WTC11 (cell line): Measurements from ENCODE around the gene CSH1. TPM values are rescaled to one million over a fixed set of nuclear protein-coding genes. Genes with fewer than 3 reads are reported as not detected.

Source experiments
- ATAC-seq: fragments of 200-7000 bp; cut with Tn5 transposase; 2 replicates; pipeline ENCODE4 v1.10.0; 2021; ENCODE audit warnings: mild to moderate bottlenecking, moderate library complexity
- CTCF ChIA-PET: fragments of 300-600 bp; sonication (Branson Sonifier 250); formaldehyde crosslinking; loops from one replicate; lab custom pipeline; 2021; ENCODE audit warnings: antibody characterized with exemption; lab: Charles Lee
- POLR2A ChIA-PET: fragments of 350-600 bp; sonication (Branson Sonifier 250); formaldehyde crosslinking; loops from one replicate; lab custom pipeline; 2021; ENCODE audit warnings: antibody characterized with exemption; lab: Charles Lee
- DNase-seq: peaks from one replicate; pipeline ENCODE4 v3.0.0; 2021; ENCODE audit warnings: low spot score
- H3K27ac Mint-ChIP-seq: 2 replicates; pipeline ENCODE4 v1.8.0; 2021; ENCODE audit warnings: mixed read lengths
- H3K27me3 Mint-ChIP-seq: 2 replicates; pipeline ENCODE4 v1.8.0; 2021; ENCODE audit warnings: low read depth, mild to moderate bottlenecking, moderate library complexity, mixed read lengths
- H3K36me3 Mint-ChIP-seq: 2 replicates; pipeline ENCODE4 v1.8.0; 2021; ENCODE audit warnings: mixed read lengths
- H3K4me1 Mint-ChIP-seq: 2 replicates; pipeline ENCODE4 v1.8.0; 2022; ENCODE audit warnings: mixed read lengths
- H3K4me3 Mint-ChIP-seq: 2 replicates; pipeline ENCODE4 v1.8.0; 2021; ENCODE audit warnings: mild to moderate bottlenecking, moderate library complexity, mixed read lengths
- H3K9me3 Mint-ChIP-seq: 2 replicates; pipeline ENCODE4 v1.8.0; 2021; ENCODE audit warnings: mixed read lengths
- AFF4 ChIP-seq: sonication (generic); formaldehyde crosslinking; IDR thresholded peaks from 2 replicates; pipeline ENCODE4 v1.8.1; 2023; ENCODE audit warnings: mild to moderate bottlenecking, missing genetic modification reagents, borderline replicate concordance
- CREM ChIP-seq: sonication (generic); formaldehyde crosslinking; IDR thresholded peaks from 2 replicates; pipeline ENCODE4 v1.8.1; 2022; ENCODE audit warnings: mild to moderate bottlenecking, missing genetic modification reagents, moderate library complexity
- ELF4 ChIP-seq: sonication (generic); formaldehyde crosslinking; IDR thresholded peaks from 2 replicates; pipeline ENCODE4 v1.8.1; 2022; ENCODE audit warnings: low read depth, mild to moderate bottlenecking, moderate library complexity, missing genetic modification reagents
- EMX1 ChIP-seq: fragments of 250-450 bp; sonication (Bioruptor Pico); IDR thresholded peaks from 2 replicates; pipeline ENCODE4 v1.8.0; 2021; ENCODE audit warnings: mild to moderate bottlenecking
- ERG ChIP-seq: fragments of 250-450 bp; sonication (Bioruptor Pico); IDR thresholded peaks from 2 replicates; pipeline ENCODE4 v1.8.0; 2021; ENCODE audit warnings: mild to moderate bottlenecking
- GABPB1 ChIP-seq: sonication (generic); formaldehyde crosslinking; IDR thresholded peaks from 2 replicates; pipeline ENCODE4 v1.8.1; 2023; ENCODE audit warnings: mild to moderate bottlenecking, missing genetic modification reagents
- IRF2 ChIP-seq: sonication (generic); formaldehyde crosslinking; IDR thresholded peaks from 2 replicates; pipeline ENCODE4 v1.8.0; 2022; ENCODE audit warnings: low read depth, missing genetic modification reagents, borderline replicate concordance
- MLX ChIP-seq: sonication (generic); formaldehyde crosslinking; IDR thresholded peaks from 2 replicates; pipeline ENCODE4 v1.8.1; 2023; ENCODE audit warnings: mild to moderate bottlenecking, missing genetic modification reagents, moderate library complexity
- MXD4 ChIP-seq: fragments of 250-450 bp; sonication (Bioruptor Pico); IDR thresholded peaks from 2 replicates; pipeline ENCODE4 v1.8.0; 2021; ENCODE audit warnings: mild to moderate bottlenecking, moderate library complexity, borderline replicate concordance
- MYBL2 ChIP-seq: sonication (generic); formaldehyde crosslinking; IDR thresholded peaks from 2 replicates; pipeline ENCODE4 v1.8.1; 2023; ENCODE audit warnings: mild to moderate bottlenecking, moderate library complexity, missing genetic modification reagents
- NFE2L1 ChIP-seq: sonication (generic); formaldehyde crosslinking; IDR thresholded peaks from 2 replicates; pipeline ENCODE4 v1.8.1; 2023; ENCODE audit warnings: missing genetic modification reagents
- NFYB ChIP-seq: sonication (generic); formaldehyde crosslinking; conservative IDR thresholded peaks from 2 replicates; pipeline ENCODE4 v1.8.0; 2022; ENCODE audit warnings: low read depth, missing genetic modification reagents
- NR1H2 ChIP-seq: sonication (generic); formaldehyde crosslinking; IDR thresholded peaks from 2 replicates; pipeline ENCODE4 v1.9.0; 2021; ENCODE audit warnings: mild to moderate bottlenecking, moderate library complexity, missing genetic modification reagents
- PREB ChIP-seq: sonication (generic); formaldehyde crosslinking; IDR thresholded peaks from 2 replicates; pipeline ENCODE4 v1.8.1; 2022; ENCODE audit warnings: mild to moderate bottlenecking, missing genetic modification reagents, moderate library complexity, borderline replicate concordance
- SP1 ChIP-seq: sonication (generic); formaldehyde crosslinking; conservative IDR thresholded peaks from 2 replicates; pipeline ENCODE4 v1.8.1; 2022; ENCODE audit warnings: missing genetic modification reagents
- ZNF121 ChIP-seq: sonication (generic); formaldehyde crosslinking; IDR thresholded peaks from 2 replicates; pipeline ENCODE4 v1.8.0; 2023; ENCODE audit warnings: missing genetic modification reagents
- ZNF138 ChIP-seq: sonication (generic); formaldehyde crosslinking; conservative IDR thresholded peaks from 2 replicates; pipeline ENCODE4 v1.8.1; 2022; ENCODE audit warnings: mild to moderate bottlenecking, moderate library complexity, missing genetic modification reagents
- ZNF317 ChIP-seq: sonication (generic); formaldehyde crosslinking; IDR thresholded peaks from 2 replicates; pipeline ENCODE4 v1.8.1; 2023; ENCODE audit warnings: low read depth, mild to moderate bottlenecking, moderate library complexity, missing genetic modification reagents, borderline replicate concordance
- ZNF671 ChIP-seq: fragments of 250-450 bp; sonication (Bioruptor Pico); IDR thresholded peaks from 2 replicates; pipeline ENCODE4 v1.8.0; 2021; ENCODE audit warnings: mild to moderate bottlenecking
- total RNA-seq: library from RNA; stranded (reverse); gene quantifications from 3 replicates; pipeline ENCODE4 v1.2.3, GENCODE V29; 2021

CSH1 gene
- total RNA-seq, 1 experiment from 2014 or later, result not detected

- peaks cover 73% of the 10 kb centered on the region for H3K27me3 Mint-ChIP-seq
Observed at GRCh38 chr17:63854709-63855108, 41.7 kb downstream of the CSH1 start.

GRCh38 chr17:63853260-63853659 lies 43.1 kb downstream of the CSH1 start:
- no peak for ATAC-seq
- POLR2A ChIA-PET, result no interaction called here
- H3K27ac Mint-ChIP-seq, result no peak overlapping the region
- peaks cover 5% of the 10 kb centered on the region for H3K9me3 Mint-ChIP-seq
- CTCF ChIA-PET, result no interaction called here
- no peak overlapping the region for H3K4me3 Mint-ChIP-seq
- no peaks in the 10 kb centered on the region for H3K4me1 Mint-ChIP-seq
- H3K27me3 Mint-ChIP-seq, result peaks cover 73% of the 10 kb centered on the region
- peaks cover under 1% of the 10 kb centered on the region for H3K36me3 Mint-ChIP-seq
- DNase-seq, result no peak
- no peak for TF ChIP-seq ZNF121 (CRISPR knock-in tag)
- TF ChIP-seq NFYB, result no peak
- TF ChIP-seq IRF2, result no peak
- TF ChIP-seq MLX (CRISPR knock-in tag), result no peak
- no peak for TF ChIP-seq NFE2L1 (CRISPR knock-in tag)
- no peak for TF ChIP-seq SP1 (CRISPR knock-in tag)
- TF ChIP-seq ZNF317 (CRISPR knock-in tag), result no peak
- no peak for TF ChIP-seq ELF4 (CRISPR knock-in tag)
- TF ChIP-seq MYBL2 (CRISPR knock-in tag), result no peak
- no peak for TF ChIP-seq NR1H2 (CRISPR knock-in tag)
- no peak for TF ChIP-seq PREB (CRISPR knock-in tag)
- no peak for TF ChIP-seq ZNF138 (CRISPR knock-in tag)
- TF ChIP-seq EMX1 (CRISPR knock-in tag), result no peak
- no peak for TF ChIP-seq ERG (CRISPR knock-in tag)
- no peak for TF ChIP-seq GABPB1 (CRISPR knock-in tag)
- no peak for TF ChIP-seq MXD4 (CRISPR knock-in tag)
- TF ChIP-seq CREM (CRISPR knock-in tag), result no peak

More at GRCh38 chr17:63854709-63855108, 41.7 kb downstream of the CSH1 start:
- no peak overlapping the region for H3K27ac Mint-ChIP-seq
- H3K36me3 Mint-ChIP-seq, result no peaks in the 10 kb centered on the region
- POLR2A ChIA-PET, result no interaction called here
- no peak for TF ChIP-seq AFF4 (CRISPR knock-in tag)
- no peak for TF ChIP-seq SP1 (CRISPR knock-in tag)
- TF ChIP-seq ZNF671 (CRISPR knock-in tag), result no peak
- 0 out of 2 replicates have a peak, but pooled peaks cover under 1% of the 10 kb centered on the region for H3K9me3 Mint-ChIP-seq
- ATAC-seq, result no peak
- CTCF ChIA-PET, result no interaction called here
- H3K4me3 Mint-ChIP-seq, result no peak overlapping the region
- H3K4me1 Mint-ChIP-seq, result no peaks in the 10 kb centered on the region
- DNase-seq, result no peak
